HAP-1 (cell line): ENCODE measurements around the gene FBXO31.

Experiments used
- DNase-seq, 2 experiments: peaks; one replicate each; pipeline ENCODE4 v3.0.0-alpha.2; 2016 to 2020; ENCODE audit warnings: low spot score in 2 of 2
- H3K27me3 ChIP-seq: fragments of 250-450 bp; sonication (Bioruptor Pico); 2 replicates; pipeline ENCODE4 v1.5.1; 2020; ENCODE audit warnings: low read depth, mild to moderate bottlenecking, moderate library complexity
- H3K36me3 ChIP-seq: fragments of 250-450 bp; sonication (Bioruptor Pico); replicated peaks from 2 replicates; pipeline ENCODE4 v1.5.1; 2020; ENCODE audit warnings: mild to moderate bottlenecking
- H3K4me1 ChIP-seq: fragments of 250-450 bp; sonication (Bioruptor Pico); 2 replicates; pipeline ENCODE4 v1.5.1; 2020; ENCODE audit warnings: mild to moderate bottlenecking
- H3K4me3 ChIP-seq: fragments of 250-450 bp; sonication (Bioruptor Pico); 2 replicates; pipeline ENCODE4 v1.5.1; 2020; ENCODE audit warnings: mild to moderate bottlenecking, moderate library complexity
- H3K9me3 ChIP-seq: fragments of 250-450 bp; sonication (Bioruptor Pico); 2 replicates; pipeline ENCODE4 v1.5.1; 2020; ENCODE audit warnings: mild to moderate bottlenecking, moderate library complexity
- in situ Hi-C: fragments of 300-500 bp; cut with MboI; formaldehyde crosslinking; loops from 3 replicates; pipeline ENCODE4 v1.14.3; 2020; ENCODE audit warnings: low sequenced_read_pairs, inconsistent platforms, mixed read lengths

Gene FBXO31

DNA sequence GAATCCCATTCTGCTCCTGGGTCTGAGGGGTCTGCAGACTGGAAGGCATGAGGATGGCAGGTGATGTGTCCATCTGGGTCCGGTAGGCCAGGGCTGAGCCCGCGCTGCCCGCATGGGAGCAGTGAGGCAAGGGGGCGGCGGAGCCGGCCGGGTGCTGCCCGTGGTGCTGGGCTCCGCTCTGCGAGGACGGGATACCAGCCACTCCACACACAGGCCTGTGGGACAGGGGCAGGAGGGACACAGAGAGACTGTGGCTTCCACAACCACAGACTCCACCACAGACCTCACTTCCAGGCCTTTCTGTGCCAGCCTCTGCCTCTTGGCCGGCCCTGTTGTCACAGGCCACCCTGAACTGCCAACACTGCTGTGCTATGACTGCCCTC lies 33.9 kb upstream of the FBXO31 start:
- Histone ChIP-seq H3K9me3 (no peaks in the 10 kb centered on the region), H3K36me3 (peaks cover 22% of the 10 kb centered on the region), H3K4me3 (no peak overlapping the region), H3K27me3 (no peaks in the 10 kb centered on the region), H3K4me1 (no peaks in the 10 kb centered on the region)
- in situ Hi-C loops = no loop called here
- DNase-seq = no peak

DNA sequence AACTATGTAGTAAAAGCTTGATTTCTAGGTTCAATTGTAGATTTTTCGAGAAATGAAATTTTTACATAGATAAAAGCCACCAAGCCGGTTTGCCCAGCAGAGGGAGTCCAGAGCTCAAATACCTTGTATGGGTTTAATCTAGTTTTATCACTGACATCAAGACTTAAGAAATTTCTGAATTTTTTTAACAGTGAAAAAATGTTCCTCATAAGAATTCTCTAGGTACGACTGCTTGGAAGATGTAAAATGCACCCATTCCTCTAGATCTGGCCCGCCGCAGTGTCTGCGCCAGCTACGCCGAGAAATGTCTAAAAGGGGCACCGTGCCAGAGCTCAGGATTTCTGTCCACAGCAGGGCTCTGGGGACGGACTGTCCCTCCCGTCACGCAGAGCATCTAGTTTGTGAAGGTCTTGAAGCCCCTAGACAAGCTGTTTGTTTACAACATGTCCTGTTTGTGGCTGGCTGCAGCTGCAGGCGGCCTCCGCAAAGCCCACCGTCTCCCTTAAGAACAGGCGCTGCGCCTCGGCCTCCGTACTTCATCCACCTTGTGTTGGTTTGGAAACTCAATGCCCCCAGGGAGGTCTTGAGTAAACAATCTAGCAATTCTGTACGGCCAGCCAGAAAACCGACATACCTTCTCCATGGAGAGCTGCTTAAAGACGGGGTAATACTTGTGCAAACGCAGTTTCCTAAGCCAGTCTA lies 33.4 kb upstream of the FBXO31 start:
- in situ Hi-C loops = no loop called here
- no peak for DNase-seq
- Histone ChIP-seq H3K4me3 (no peak overlapping the region), H3K27me3 (no peaks in the 10 kb centered on the region), H3K9me3 (no peaks in the 10 kb centered on the region), H3K36me3 (peaks cover 23% of the 10 kb centered on the region), H3K4me1 (no peaks in the 10 kb centered on the region)

DNA sequence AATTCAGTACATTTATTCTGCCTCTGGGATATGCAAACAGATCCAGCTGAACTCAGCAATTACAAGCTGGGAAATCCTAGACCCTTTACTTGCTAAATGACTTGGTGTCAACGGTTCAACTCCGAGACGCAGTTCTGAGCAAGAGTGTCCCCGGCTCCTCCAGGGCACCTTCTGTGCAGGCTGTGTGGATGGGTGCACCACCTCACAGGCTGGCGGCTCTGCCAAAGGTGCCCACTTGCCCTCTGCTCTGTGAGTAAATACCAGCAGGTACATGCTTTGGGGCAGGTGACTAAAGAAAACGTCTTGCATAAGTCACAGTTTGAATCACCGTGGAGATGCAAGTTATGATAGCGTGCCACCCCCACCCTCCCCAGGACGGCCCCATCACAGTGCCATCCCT lies 31.9 kb upstream of the FBXO31 start:
- no peak for DNase-seq
- Histone ChIP-seq H3K4me1 (no peaks in the 10 kb centered on the region), H3K9me3 (no peaks in the 10 kb centered on the region), H3K36me3 (peaks cover 26% of the 10 kb centered on the region), H3K27me3 (no peaks in the 10 kb centered on the region), H3K4me3 (no peak overlapping the region)
- in situ Hi-C loops = no loop called here

DNA sequence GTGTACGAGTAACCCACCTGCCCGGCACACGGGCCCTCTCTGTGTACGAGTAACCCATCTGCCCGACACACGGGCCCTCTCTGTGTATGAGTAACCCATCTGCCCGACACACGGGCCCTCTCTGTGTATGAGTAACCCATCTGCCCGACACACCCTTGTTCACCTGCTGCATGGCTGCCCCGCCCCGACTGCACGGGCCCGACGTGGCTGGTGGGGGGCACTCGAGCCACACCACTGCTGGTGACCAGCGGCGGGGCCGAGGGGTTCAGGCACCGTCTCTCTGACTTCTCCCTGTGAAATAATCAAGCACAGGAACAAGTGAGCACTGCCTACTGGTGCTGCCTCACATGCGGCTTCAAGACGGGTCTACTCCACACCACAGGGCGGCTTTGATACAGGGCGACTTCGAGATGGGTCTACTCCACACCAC lies 30.7 kb upstream of the FBXO31 start:
- DNase-seq = no peak
- H3K36me3 ChIP-seq = peaks cover 29% of the 10 kb centered on the region
- in situ Hi-C loops = no loop called here

DNA sequence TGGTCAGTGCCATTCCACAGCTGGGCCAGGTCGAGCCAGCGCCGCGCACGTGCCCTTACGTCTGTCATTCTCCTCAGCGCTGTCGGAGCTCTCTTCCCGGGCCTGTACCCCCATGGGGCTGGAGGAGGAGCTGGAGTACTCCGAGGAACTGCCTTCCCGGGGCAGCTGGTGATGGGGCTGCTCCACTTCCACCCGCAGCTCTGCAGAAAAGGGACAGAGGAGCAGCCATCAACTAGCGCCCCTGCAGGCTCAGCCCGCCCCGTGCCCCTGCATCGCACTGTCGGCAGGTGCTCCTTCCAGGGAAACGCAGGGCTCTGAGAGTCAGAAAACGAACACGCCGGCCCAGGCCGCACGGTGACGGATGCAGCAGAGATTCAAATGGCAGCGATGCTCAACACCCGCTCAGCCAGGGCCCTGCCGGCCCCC lies 29.4 kb upstream of the FBXO31 start:
- Histone ChIP-seq H3K36me3 (peaks cover 31% of the 10 kb centered on the region), H3K4me1 (no peaks in the 10 kb centered on the region), H3K9me3 (no peaks in the 10 kb centered on the region), H3K4me3 (no peak overlapping the region), H3K27me3 (no peaks in the 10 kb centered on the region)
- DNase-seq = no peak
- in situ Hi-C loops = no loop called here

More for the DNA sequence above, 30.7 kb upstream of the FBXO31 start:
- H3K27me3 ChIP-seq = no peaks in the 10 kb centered on the region
- no peaks in the 10 kb centered on the region for H3K9me3 ChIP-seq
- no peak overlapping the region for H3K4me3 ChIP-seq
- H3K4me1 ChIP-seq = no peaks in the 10 kb centered on the region

DNA sequence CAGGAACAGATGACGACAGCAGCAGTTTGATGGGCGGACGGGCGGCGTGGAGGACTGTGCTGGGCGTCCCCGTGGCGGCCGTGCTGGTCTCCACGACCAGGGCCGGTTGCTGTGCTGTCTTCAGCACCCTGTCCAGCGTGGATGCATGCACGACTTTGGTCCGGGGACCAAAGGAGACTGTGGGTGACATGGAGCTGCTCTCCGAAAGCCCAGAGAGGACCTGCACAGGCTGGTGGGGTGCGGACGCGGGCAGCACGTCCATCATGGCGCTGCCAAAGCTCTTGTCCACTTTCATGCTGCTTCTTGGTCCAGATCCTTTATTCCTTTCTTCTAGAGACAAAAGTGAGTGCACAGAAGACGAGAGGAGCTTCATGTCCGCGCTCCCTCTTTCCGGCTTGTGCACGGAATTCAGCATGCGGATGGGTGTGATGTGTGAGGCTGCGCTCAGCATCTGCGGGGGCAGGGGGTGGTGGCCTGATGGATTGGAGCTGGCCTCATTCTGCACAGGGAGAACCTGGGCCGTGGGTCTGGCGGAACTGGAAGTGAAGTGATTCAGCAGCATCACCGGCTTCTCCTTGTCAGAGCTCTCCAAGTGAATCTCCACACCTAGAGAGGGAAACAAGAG lies 28.9 kb upstream of the FBXO31 start:
- H3K9me3 ChIP-seq = no peaks in the 10 kb centered on the region
- H3K36me3 ChIP-seq = peaks cover 33% of the 10 kb centered on the region
- no peak for DNase-seq
- no peak overlapping the region for H3K4me3 ChIP-seq
- no peaks in the 10 kb centered on the region for H3K4me1 ChIP-seq
- H3K27me3 ChIP-seq = no peaks in the 10 kb centered on the region
- in situ Hi-C loops = no loop called here

DNA sequence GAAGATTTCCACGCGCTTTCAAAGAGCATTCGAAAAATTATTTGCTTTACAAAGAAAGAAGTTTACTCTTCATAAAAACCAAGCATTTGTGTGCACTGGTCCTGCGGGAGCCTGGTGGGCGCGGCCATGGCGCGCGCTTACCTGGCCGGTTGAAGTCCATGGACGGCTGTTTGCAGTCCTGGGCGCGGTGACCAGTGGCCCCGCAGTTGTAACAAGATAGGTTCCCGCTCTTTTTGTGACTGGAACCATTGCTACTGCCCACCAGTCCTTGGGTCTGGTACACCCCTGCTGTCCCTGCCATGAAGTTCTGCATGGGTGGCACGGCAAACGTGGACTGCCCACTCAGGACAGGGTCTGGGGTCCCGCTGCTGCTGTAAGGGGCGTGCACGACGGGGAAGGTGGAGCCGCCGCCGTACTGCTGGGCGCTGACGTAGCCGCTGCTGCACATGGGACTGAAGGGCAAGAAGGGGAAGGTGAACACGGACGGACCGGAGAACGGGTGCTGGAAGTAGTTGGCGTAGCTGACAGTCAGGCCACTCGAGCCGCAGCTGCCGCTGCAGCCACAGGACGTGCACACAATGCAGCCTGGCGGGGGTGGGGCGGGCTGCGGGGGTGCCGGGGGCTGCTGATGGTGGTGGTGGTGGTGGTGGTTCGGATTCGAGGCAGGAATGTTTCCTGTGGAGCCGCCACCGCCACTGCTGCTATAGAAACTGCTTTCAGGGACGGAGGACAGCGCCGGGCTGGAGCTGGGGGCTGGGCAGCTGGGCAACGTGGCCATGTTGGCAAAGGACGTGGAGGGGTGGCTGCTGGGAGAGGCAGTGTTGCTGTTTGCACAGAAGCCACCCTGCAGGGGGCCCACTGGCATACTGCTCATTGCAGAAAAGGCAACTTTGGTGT lies 28.0 kb upstream of the FBXO31 start:
- Histone ChIP-seq H3K4me3 (no peak overlapping the region), H3K36me3 (peaks cover 33% of the 10 kb centered on the region), H3K27me3 (no peaks in the 10 kb centered on the region), H3K4me1 (no peaks in the 10 kb centered on the region), H3K9me3 (no peaks in the 10 kb centered on the region)
- DNase-seq = no peak
- in situ Hi-C loops = no loop called here

DNA sequence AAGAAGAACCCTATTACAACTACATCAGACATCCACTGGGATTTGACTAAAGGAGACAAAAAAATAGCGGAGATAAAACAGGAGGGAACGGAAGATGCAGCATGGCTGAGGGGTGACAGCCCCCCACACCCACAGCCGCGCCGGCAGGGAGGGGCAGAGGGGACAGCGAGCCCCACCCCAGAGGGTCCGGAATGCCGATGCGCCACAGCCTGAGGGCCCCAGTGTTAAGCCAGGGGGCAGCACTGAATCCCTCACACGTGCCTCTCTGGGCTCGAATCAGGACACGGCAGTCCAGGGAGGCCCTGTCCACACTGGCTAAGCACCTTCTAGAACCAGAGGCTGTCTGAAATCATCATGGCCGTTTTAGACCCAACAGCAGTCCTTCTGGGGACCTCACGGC lies 27.4 kb upstream of the FBXO31 start:
- peaks cover 35% of the 10 kb centered on the region for H3K36me3 ChIP-seq
- DNase-seq = no peak
- H3K4me1 ChIP-seq = no peaks in the 10 kb centered on the region
- H3K27me3 ChIP-seq = no peaks in the 10 kb centered on the region
- H3K9me3 ChIP-seq = no peaks in the 10 kb centered on the region
- H3K4me3 ChIP-seq = no peak overlapping the region
- in situ Hi-C loops = no loop called here

DNA sequence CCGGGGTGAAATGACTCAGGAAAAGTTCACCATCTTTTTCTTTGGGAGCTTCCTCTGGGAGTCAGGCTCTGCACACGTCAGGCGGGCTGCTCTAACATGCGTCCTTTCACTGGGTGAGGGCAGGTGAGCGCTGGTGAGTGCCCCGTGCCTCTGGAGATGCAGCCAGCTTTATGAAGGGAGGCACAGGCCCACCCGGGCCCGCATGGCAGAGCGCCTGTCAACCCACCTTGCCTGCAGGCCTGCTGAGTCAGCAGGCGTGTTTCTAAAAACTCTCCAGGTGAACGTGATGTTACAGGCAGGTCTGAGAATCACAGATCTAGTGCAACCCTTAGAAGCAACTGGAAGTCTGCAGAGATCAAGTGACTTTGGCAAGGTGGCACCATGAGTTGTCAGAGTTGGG lies 27.0 kb upstream of the FBXO31 start:
- peaks cover 35% of the 10 kb centered on the region for H3K36me3 ChIP-seq

DNA sequence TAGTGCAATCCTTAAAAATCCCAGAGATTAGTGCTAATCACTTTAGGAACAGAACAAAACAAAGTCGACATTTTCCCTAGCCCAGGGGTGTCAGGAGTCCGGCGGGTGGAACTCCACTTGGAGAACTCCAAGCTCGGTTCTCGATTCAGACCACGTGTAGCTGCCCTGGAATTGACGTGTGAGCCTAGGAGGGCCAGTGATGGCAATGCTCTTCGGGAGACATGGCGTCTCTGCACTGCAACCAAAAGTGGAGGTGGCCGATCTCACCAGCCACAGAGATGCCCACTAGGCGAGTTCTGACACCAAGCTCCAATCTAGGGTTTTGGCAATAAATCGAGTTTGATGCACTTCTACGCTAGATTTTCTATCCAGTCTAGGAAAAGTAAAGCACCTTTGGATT lies 26.2 kb upstream of the FBXO31 start:
- H3K9me3 ChIP-seq = no peaks in the 10 kb centered on the region
- no peaks in the 10 kb centered on the region for H3K27me3 ChIP-seq
- H3K36me3 ChIP-seq = peaks cover 42% of the 10 kb centered on the region
- H3K4me1 ChIP-seq = no peaks in the 10 kb centered on the region
- H3K4me3 ChIP-seq = no peak overlapping the region
- in situ Hi-C loops = no loop called here
- no peak for DNase-seq

More for the DNA sequence above, 27.0 kb upstream of the FBXO31 start:
- H3K4me3 ChIP-seq = no peak overlapping the region
- H3K27me3 ChIP-seq = no peaks in the 10 kb centered on the region
- H3K4me1 ChIP-seq = no peaks in the 10 kb centered on the region
- H3K9me3 ChIP-seq = no peaks in the 10 kb centered on the region
- no peak for DNase-seq
- in situ Hi-C loops = no loop called here

DNA sequence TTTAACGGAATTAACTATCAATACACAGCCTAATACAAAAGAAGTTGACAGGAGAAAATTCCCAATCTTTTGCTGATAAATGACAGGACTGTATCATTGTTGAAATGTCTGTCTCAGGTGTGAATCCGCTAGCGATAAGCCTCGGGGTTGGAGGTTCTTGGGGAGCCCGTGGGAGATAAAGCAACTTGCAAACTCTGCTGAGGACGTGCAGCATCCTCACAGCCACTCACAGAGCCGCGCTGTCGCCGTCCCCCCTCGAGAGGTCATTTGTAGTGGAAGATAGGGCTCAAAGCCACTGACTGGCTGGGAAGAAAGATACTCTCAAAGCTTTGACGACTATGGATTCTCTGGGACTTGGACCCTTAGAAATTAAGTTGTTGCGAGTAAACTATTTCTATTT lies 25.6 kb upstream of the FBXO31 start:
- no peaks in the 10 kb centered on the region for H3K4me1 ChIP-seq
- no peak for DNase-seq
- no peaks in the 10 kb centered on the region for H3K27me3 ChIP-seq
- H3K9me3 ChIP-seq = no peaks in the 10 kb centered on the region
- H3K36me3 ChIP-seq = peaks cover 48% of the 10 kb centered on the region
- in situ Hi-C loops = no loop called here
- no peak overlapping the region for H3K4me3 ChIP-seq

DNA sequence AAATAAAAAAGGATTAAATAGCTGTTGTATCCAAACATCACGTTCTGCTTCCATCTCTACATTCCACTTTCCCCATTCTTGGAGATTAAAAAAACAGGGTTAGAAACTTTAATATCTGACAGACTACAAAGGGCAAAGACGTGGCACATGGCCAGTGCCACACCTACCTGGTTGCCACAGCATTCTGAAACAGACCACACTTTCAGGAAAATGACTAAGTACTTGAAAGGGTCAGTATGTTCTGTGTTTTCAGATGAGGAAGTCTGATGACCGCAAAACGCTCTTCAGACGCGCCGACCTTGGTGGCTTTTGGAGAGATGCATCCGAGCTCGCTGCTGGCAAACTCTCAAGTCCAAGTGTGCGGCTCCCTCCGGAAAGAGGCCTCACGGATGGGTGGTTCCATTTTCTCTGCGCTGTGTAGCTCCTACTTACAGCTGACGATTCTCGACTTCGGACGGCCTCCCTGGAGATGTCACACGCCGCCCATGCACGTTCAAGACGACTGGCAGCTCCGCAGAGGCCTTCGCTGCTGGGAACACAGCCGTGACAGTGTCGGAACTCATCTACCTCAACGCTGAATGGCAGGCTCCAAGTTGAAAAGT lies 24.0 kb upstream of the FBXO31 start:
- in situ Hi-C loops = no loop called here
- H3K27me3 ChIP-seq = no peaks in the 10 kb centered on the region
- H3K36me3 ChIP-seq = peaks cover 55% of the 10 kb centered on the region
- no peak overlapping the region for H3K4me3 ChIP-seq
- DNase-seq = no peak
- H3K9me3 ChIP-seq = no peaks in the 10 kb centered on the region
- H3K4me1 ChIP-seq = no peaks in the 10 kb centered on the region

DNA sequence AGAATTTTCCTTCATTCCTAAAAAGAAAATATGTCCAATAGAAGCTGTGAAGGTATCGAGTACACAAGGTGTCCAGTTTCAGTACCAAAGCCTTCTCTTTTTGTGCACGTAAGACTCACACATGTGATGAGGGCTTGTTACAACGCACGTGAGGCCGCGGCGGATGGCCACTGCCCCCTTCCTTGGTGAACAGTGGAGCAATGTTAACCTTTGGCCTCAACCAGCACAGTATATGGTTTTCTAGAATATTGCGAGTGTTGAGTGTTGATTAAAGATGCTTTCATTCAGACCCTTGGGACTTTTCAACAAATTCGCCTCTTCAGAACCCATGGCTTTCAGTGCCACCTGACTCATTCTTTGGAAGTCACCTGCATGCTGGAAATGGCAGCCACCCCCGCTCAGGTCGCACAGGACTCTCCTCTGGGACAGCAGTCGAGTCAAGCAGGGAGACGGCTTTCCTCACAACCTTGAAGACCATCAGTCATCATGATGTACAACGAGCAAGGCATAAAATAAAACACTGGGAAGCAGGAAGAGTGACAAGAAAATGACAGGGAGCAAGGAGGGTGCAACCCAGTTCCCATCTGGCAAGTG lies 23.0 kb upstream of the FBXO31 start:
- DNase-seq = no peak
- in situ Hi-C loops = no loop called here
- H3K9me3 ChIP-seq = no peaks in the 10 kb centered on the region
- no peaks in the 10 kb centered on the region for H3K4me1 ChIP-seq
- peaks cover 60% of the 10 kb centered on the region for H3K36me3 ChIP-seq
- H3K4me3 ChIP-seq = no peak overlapping the region
- H3K27me3 ChIP-seq = no peaks in the 10 kb centered on the region
